HG02588 (cell line): ENCODE results near the gene TTC23.

Source experiments
- ATAC-seq: cut with Tn5 transposase; IDR thresholded peaks from one replicate; pipeline ENCODE4 v1.9.1; 2021; ENCODE audit warnings: mild to moderate bottlenecking, moderate library complexity; ENCODE audit not compliant: unreplicated experiment

The TTC23 gene

GRCh38 chr15:99249270-99249841, at the start of gene TTC23:
Gene TTC23 (minus strand): TSS chr15:99249581. CDS start chr15:99228712, 20,869 bp downstream.
- ATAC-seq: no peak

GRCh38 chr15:99296386-99296785, 47.0 kb upstream of the TTC23 start:
- no peak for ATAC-seq

- no peak for ATAC-seq
Measured at GRCh38 chr15:99295840-99296239, 46.5 kb upstream of the TTC23 start.

GRCh38 chr15:99291643-99292042, 42.3 kb upstream of the TTC23 start:
- ATAC-seq: no peak

GRCh38 chr15:99283717-99284116, 34.3 kb upstream of the TTC23 start:
- no peak for ATAC-seq

- ATAC-seq: no peak
Measured at GRCh38 chr15:99282586-99282985, 33.2 kb upstream of the TTC23 start.

- ATAC-seq: no peak
Measured at GRCh38 chr15:99282121-99282520, 32.7 kb upstream of the TTC23 start.

- no peak for ATAC-seq
Measured at GRCh38 chr15:99279827-99280226, 30.4 kb upstream of the TTC23 start.

GRCh38 chr15:99279290-99279689, 29.9 kb upstream of the TTC23 start:
- no peak for ATAC-seq

GRCh38 chr15:99275525-99276128, 26.2 kb upstream of the TTC23 start:
- no peak for ATAC-seq

GRCh38 chr15:99275061-99275460, 25.7 kb upstream of the TTC23 start:
- ATAC-seq: no peak

- ATAC-seq: no peak
Measured at GRCh38 chr15:99273801-99274200, 24.4 kb upstream of the TTC23 start.

- no peak for ATAC-seq
Measured at GRCh38 chr15:99268431-99268830, 19.1 kb upstream of the TTC23 start.

GRCh38 chr15:99267957-99268356, 18.6 kb upstream of the TTC23 start:
- no peak for ATAC-seq

- no peak for ATAC-seq
Measured at GRCh38 chr15:99265541-99266070, 16.2 kb upstream of the TTC23 start.

- no peak for ATAC-seq
Measured at GRCh38 chr15:99264125-99264524, 14.7 kb upstream of the TTC23 start.

GRCh38 chr15:99257107-99257750, 7.8 kb upstream of the TTC23 start:
- no peak for ATAC-seq

GRCh38 chr15:99253381-99254090, 4.2 kb upstream of the TTC23 start:
- no peak for ATAC-seq

GRCh38 chr15:99252326-99252725, 2.9 kb upstream of the TTC23 start:
- no peak for ATAC-seq

- ATAC-seq: peak; percentile 97
Measured at GRCh38 chr15:99250857-99251841, 1.8 kb upstream of the TTC23 start, which contains the start of gene LRRC28. Gene LRRC28 (plus strand): TSS chr15:99251481. CDS start chr15:99255958, 4,477 bp downstream.
